ENCODE data around the gene SOD2. TPM values are rescaled to one million over a fixed set of nuclear protein-coding genes. Genes with fewer than 3 reads are reported as not detected.

SOD2 gene
- total and polyA plus RNA-seq, 9 of the 15 experiments (the other 6 are each of a cell fraction or from before 2014, with no cell fraction given) = 39.8 to 140 (median 95.8) TPM

DNA sequence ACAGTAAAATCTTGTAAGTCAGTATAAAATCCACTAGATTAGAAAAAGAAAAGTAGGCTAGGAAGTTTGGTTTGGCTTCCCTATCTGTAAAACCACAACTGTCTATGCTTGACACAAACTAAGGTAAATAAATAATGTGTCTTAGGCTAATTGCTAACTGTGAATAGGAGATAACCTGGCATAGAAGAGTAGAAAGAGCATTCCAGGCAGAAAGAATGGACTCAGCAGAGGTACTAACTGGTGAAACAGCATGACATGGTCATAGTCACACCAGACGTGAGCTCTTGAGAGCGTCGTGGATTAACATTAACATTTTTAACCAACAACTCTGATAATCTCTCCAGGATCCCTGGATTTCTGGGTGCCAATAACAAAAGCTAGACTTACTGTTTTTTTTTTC lies 25.6 kb upstream of the SOD2 start (continued):
- TF ChIP-seq STAG1 (CRISPR knock-in tag; IDR thresholded peaks at IDR 0.05; ENCODE audit: borderline replicate concordance) (no peak), BMI1 (IDR thresholded peaks at IDR 0.05; ENCODE audit: low read length) (no peak), PPARD (CRISPR knock-in tag; IDR thresholded peaks at IDR 0.05) (no peak), TCF7 (IDR thresholded peaks at IDR 0.05; ENCODE audit: borderline replicate concordance) (no peak), CHD1 (IDR thresholded peaks at IDR 0.05; ENCODE audit: low read length) (no peak), TEAD4 (IDR thresholded peaks at IDR 0.05; ENCODE audit: low read length) (peak; percentile 76), TEAD4 (CRISPR knock-in tag; IDR thresholded peaks at IDR 0.05; ENCODE audit: borderline replicate concordance) (no peak), POLR2B (IDR thresholded peaks at IDR 0.05; ENCODE audit: low read depth, partially characterized antibody) (no peak), ZNF184 (CRISPR knock-in tag; IDR thresholded peaks at IDR 0.05) (no peak), ZNF408 (CRISPR knock-in tag; IDR thresholded peaks at IDR 0.05; ENCODE audit: low read depth) (no peak), KLF10 (CRISPR knock-in tag; IDR thresholded peaks at IDR 0.05) (no peak), ZNF23 (CRISPR knock-in tag; IDR thresholded peaks at IDR 0.05) (no peak), SMARCE1 (IDR thresholded peaks at IDR 0.05) (peak; percentile 53; the same call in 1 of the 2 replicates), RCOR1 (IDR thresholded peaks at IDR 0.05; ENCODE audit: borderline replicate concordance in 1 of 2, low read depth in 2 of 2, low read length in 2 of 2) (no peak), YY1 (IDR thresholded peaks at IDR 0.05; ENCODE audit: borderline replicate concordance in 1 of 3, control insufficient read depth in 1 of 3, extremely low read depth in 1 of 3, insufficient read depth in 3 of 3, insufficient read length in 1 of 3, insufficient replicate concordance in 2 of 3, low read depth in 1 of 3, low read length in 2 of 3) (no peak), NCOA1 (IDR thresholded peaks at IDR 0.05; ENCODE audit: low read depth) (no peak), ZNF445 (CRISPR knock-in tag; IDR thresholded peaks at IDR 0.05; ENCODE audit: low read depth) (no peak), SETDB1 (IDR thresholded peaks at IDR 0.05; ENCODE audit: low read length) (no peak), ZNF354B (CRISPR knock-in tag; IDR thresholded peaks at IDR 0.05) (no peak), HDAC2 (IDR thresholded peaks at IDR 0.05) (no peak), HNRNPK (IDR thresholded peaks at IDR 0.05; ENCODE audit: low read depth, low read length, poor library complexity, severe bottlenecking) (no peak), CBX5 (IDR thresholded peaks at IDR 0.05; ENCODE audit: borderline replicate concordance, low read depth) (no peak), ZEB2 (IDR thresholded peaks at IDR 0.05) (0 out of 2 replicates have a peak, but pooled peaks have one; percentile 31), CBFA2T2 (conservative IDR thresholded peaks at IDR 0.05) (peak; percentile 45), CTBP1 (IDR thresholded peaks at IDR 0.05; ENCODE audit: borderline replicate concordance) (no peak), ELF1 (tag; IDR thresholded peaks at IDR 0.05) (no peak), MEIS2 (IDR thresholded peaks at IDR 0.05; ENCODE audit: partially characterized antibody) (peak; percentile 82), NFE2 (IDR thresholded peaks at IDR 0.05; ENCODE audit: low read depth) (no peak), ARID1B (IDR thresholded peaks at IDR 0.05) (peak; percentile 74), ZNF431 (CRISPR knock-in tag; IDR thresholded peaks at IDR 0.05) (no peak)
- TF ChIP-seq, protein P1, sequence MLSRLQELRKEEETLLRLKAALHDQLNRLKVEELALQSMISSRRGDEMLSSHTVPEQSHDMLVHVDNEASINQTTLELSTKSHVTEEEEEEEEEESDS (CRISPR knock-in tag; IDR thresholded peaks at IDR 0.05) = no peak
- TF ChIP-seq, protein P2, sequence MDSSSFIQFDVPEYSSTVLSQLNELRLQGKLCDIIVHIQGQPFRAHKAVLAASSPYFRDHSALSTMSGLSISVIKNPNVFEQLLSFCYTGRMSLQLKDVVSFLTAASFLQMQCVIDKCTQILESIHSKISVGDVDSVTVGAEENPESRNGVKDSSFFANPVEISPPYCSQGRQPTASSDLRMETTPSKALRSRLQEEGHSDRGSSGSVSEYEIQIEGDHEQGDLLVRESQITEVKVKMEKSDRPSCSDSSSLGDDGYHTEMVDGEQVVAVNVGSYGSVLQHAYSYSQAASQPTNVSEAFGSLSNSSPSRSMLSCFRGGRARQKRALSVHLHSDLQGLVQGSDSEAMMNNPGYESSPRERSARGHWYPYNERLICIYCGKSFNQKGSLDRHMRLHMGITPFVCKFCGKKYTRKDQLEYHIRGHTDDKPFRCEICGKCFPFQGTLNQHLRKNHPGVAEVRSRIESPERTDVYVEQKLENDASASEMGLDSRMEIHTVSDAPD (CRISPR knock-in tag; IDR thresholded peaks at IDR 0.05) = no peak
- TF ChIP-seq, protein P3, sequence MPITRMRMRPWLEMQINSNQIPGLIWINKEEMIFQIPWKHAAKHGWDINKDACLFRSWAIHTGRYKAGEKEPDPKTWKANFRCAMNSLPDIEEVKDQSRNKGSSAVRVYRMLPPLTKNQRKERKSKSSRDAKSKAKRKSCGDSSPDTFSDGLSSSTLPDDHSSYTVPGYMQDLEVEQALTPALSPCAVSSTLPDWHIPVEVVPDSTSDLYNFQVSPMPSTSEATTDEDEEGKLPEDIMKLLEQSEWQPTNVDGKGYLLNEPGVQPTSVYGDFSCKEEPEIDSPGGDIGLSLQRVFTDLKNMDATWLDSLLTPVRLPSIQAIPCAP (CRISPR knock-in tag; IDR thresholded peaks at IDR 0.05; ENCODE audit: borderline replicate concordance) = no peak
